OCI-LY3 (cell line): ENCODE measurements around the gene CALD1.

Experiments used
- EZH2phosphoT487 ChIP-seq: fragments of 200-600 bp; shearing (Covaris generic); IDR thresholded peaks from 2 replicates; pipeline ENCODE4 v1.6.1; 2018; ENCODE audit warnings: antibody characterized with exemption, mixed run types, low read depth
- TF ChIP-seq, protein P1 (sequence below): fragments of 200-600, 300-600 bp; sonication (generic); IDR thresholded peaks from 2 replicates; pipeline ENCODE4 v1.5.1; 2014; ENCODE audit warnings: antibody characterized with exemption, low read length, low read depth

DNA sequence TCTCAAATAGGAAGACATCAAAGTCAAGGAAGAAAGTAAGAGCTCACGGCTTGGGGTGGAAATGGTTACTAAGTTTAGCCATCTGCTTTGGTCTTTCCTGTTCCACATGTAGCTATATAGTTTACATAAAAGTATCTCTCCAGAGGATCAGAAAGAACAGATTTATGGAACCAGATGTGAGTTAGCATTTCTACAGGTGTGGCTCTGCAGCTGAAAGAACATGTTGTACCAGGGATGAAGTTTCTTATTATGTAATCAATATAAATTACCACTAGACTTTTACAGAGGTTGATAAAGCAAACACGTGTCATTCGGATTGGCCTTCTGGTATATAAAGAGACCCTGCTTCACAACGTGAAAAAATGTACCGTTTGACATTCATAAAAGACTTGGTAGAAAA, 19.9 kb downstream of the CALD1 start:
- TF ChIP-seq, protein P1, sequence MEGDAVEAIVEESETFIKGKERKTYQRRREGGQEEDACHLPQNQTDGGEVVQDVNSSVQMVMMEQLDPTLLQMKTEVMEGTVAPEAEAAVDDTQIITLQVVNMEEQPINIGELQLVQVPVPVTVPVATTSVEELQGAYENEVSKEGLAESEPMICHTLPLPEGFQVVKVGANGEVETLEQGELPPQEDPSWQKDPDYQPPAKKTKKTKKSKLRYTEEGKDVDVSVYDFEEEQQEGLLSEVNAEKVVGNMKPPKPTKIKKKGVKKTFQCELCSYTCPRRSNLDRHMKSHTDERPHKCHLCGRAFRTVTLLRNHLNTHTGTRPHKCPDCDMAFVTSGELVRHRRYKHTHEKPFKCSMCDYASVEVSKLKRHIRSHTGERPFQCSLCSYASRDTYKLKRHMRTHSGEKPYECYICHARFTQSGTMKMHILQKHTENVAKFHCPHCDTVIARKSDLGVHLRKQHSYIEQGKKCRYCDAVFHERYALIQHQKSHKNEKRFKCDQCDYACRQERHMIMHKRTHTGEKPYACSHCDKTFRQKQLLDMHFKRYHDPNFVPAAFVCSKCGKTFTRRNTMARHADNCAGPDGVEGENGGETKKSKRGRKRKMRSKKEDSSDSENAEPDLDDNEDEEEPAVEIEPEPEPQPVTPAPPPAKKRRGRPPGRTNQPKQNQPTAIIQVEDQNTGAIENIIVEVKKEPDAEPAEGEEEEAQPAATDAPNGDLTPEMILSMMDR: no peak
- no peak for TF ChIP-seq EZH2phosphoT487
